Loucy (cell line): ENCODE data around the gene TRAPPC6A.

ENCODE experiments used
- H2AFZ ChIP-seq: fragments of 200-600 bp; sonication (generic); 2 replicates; pipeline ENCODE4 v1.6.0; 2016; ENCODE audit warnings: antibody characterized with exemption, mild to moderate bottlenecking, low read length, moderate library complexity
- H3F3A ChIP-seq: fragments of 200-600 bp; 2 replicates; pipeline ENCODE4 v1.6.0; 2016; ENCODE audit warnings: antibody characterized with exemption, low read depth, mild to moderate bottlenecking
- H3K27me3 ChIP-seq: fragments of 200-600 bp; sonication (generic); 2 replicates; pipeline ENCODE4 v1.6.1; 2014; ENCODE audit warnings: low read length, mild to moderate bottlenecking; ENCODE audit not compliant: insufficient read depth, poor library complexity, severe bottlenecking
- H3K36me3 ChIP-seq: fragments of 200-600 bp; sonication (generic); 2 replicates; pipeline ENCODE4 v1.6.1; 2016; ENCODE audit warnings: low read length; ENCODE audit not compliant: insufficient read depth
- H3K4me1 ChIP-seq: fragments of 200-600 bp; sonication (generic); 2 replicates; pipeline ENCODE4 v1.5.1; 2014; ENCODE audit warnings: low read length, mild to moderate bottlenecking; ENCODE audit not compliant: insufficient read depth, poor library complexity, severe bottlenecking
- H3K4me2 ChIP-seq: fragments of 200-600 bp; sonication (generic); 2 replicates; pipeline ENCODE4 v1.6.0; 2014; ENCODE audit warnings: antibody characterized with exemption, low read length, low read depth, mild to moderate bottlenecking; ENCODE audit not compliant: poor library complexity, severe bottlenecking
- H3K4me3 ChIP-seq: fragments of 200-600 bp; sonication (generic); 2 replicates; pipeline ENCODE4 v1.5.1; 2014; ENCODE audit warnings: low read length, mild to moderate bottlenecking, mixed read lengths; ENCODE audit not compliant: poor library complexity, severe bottlenecking
- H3K79me2 ChIP-seq: fragments of 200-600 bp; sonication (generic); 2 replicates; pipeline ENCODE4 v1.6.1; 2014; ENCODE audit warnings: low read length; ENCODE audit not compliant: insufficient read depth
- H3K9ac ChIP-seq: fragments of 200-600 bp; sonication (generic); 2 replicates; pipeline ENCODE4 v1.6.0; 2014; ENCODE audit warnings: mild to moderate bottlenecking, low read depth, low read length, moderate library complexity; ENCODE audit not compliant: poor library complexity, severe bottlenecking
- H3K9me2 ChIP-seq: fragments of 200-600 bp; sonication (generic); replicated peaks from 2 replicates; pipeline ENCODE4 v1.6.1; 2016; ENCODE audit warnings: low read depth, low read length, mixed read lengths
- H3K9me3 ChIP-seq: fragments of 200-600 bp; sonication (generic); 2 replicates; pipeline ENCODE4 v1.6.1; 2014; ENCODE audit warnings: mild to moderate bottlenecking, antibody characterized with exemption, low read length, low read depth; ENCODE audit not compliant: insufficient read depth
- H4K20me1 ChIP-seq: fragments of 200-600 bp; sonication (generic); 2 replicates; pipeline ENCODE4 v1.6.0; 2014; ENCODE audit warnings: antibody characterized with exemption, low read length, mild to moderate bottlenecking; ENCODE audit not compliant: insufficient read depth, poor library complexity, severe bottlenecking
- CTCF ChIP-seq: fragments of 200-600 bp; sonication (generic); conservative IDR thresholded peaks from 2 replicates; pipeline ENCODE4 v1.5.1; 2014; ENCODE audit warnings: mild to moderate bottlenecking, antibody characterized with exemption, low read length
- EZH2phosphoT487 ChIP-seq: fragments of 200-600 bp; IDR thresholded peaks from 2 replicates; pipeline ENCODE4 v1.6.1; 2018; ENCODE audit warnings: antibody characterized with exemption, mild to moderate bottlenecking, moderate library complexity, borderline replicate concordance

The TRAPPC6A gene

GRCh38 chr19:45140144-45140503 is 37.9 kb downstream of the TRAPPC6A start:
- Histone ChIP-seq H3K9me2 (no peaks in the 10 kb centered on the region), H3K36me3 (peaks cover 36% of the 10 kb centered on the region; the same call in 1 of the 2 replicates), H3K9ac (no peak overlapping the region), H3K4me1 (no peaks in the 10 kb centered on the region), H3K79me2 (peaks cover 5% of the 10 kb centered on the region; the same call in 1 of the 2 replicates), H2AFZ (no peak overlapping the region), H3K4me3 (no peak overlapping the region), H4K20me1 (no peaks in the 10 kb centered on the region), H3F3A (no peaks in the 10 kb centered on the region), H3K9me3 (no peaks in the 10 kb centered on the region), H3K27me3 (no peaks in the 10 kb centered on the region), H3K4me2 (no peak overlapping the region)
- no peak for TF ChIP-seq EZH2phosphoT487
- no peak for TF ChIP-seq CTCF

GRCh38 chr19:45139286-45140143 is 38.5 kb downstream of the TRAPPC6A start:
- H2AFZ ChIP-seq, result no peak overlapping the region
- H3K4me1 ChIP-seq, result no peaks in the 10 kb centered on the region
- H3K9ac ChIP-seq, result no peak overlapping the region
- peaks cover 6% of the 10 kb centered on the region; the same call in 1 of the 2 replicates for H3K79me2 ChIP-seq
- no peaks in the 10 kb centered on the region for H3K27me3 ChIP-seq
- no peak for TF ChIP-seq CTCF
- no peak for TF ChIP-seq EZH2phosphoT487
- H4K20me1 ChIP-seq, result no peaks in the 10 kb centered on the region
- peaks cover 30% of the 10 kb centered on the region; the same call in 1 of the 2 replicates for H3K36me3 ChIP-seq
- no peak overlapping the region for H3K4me2 ChIP-seq
- no peaks in the 10 kb centered on the region for H3F3A ChIP-seq
- H3K9me2 ChIP-seq, result no peaks in the 10 kb centered on the region
- no peak overlapping the region for H3K4me3 ChIP-seq
- no peaks in the 10 kb centered on the region for H3K9me3 ChIP-seq

GRCh38 chr19:45138303-45138751 is 39.7 kb downstream of the TRAPPC6A start:
- no peaks in the 10 kb centered on the region for H3K4me1 ChIP-seq
- H2AFZ ChIP-seq, result no peak overlapping the region
- peaks cover 27% of the 10 kb centered on the region; the same call in 1 of the 2 replicates for H3K36me3 ChIP-seq
- no peaks in the 10 kb centered on the region for H3K9me3 ChIP-seq
- no peak for TF ChIP-seq EZH2phosphoT487
- TF ChIP-seq CTCF, result no peak
- H3K4me2 ChIP-seq, result no peak overlapping the region
- no peak overlapping the region for H3K4me3 ChIP-seq
- H3F3A ChIP-seq, result no peaks in the 10 kb centered on the region
- H3K9me2 ChIP-seq, result no peaks in the 10 kb centered on the region
- H4K20me1 ChIP-seq, result no peaks in the 10 kb centered on the region
- H3K9ac ChIP-seq, result no peak overlapping the region
- H3K27me3 ChIP-seq, result no peaks in the 10 kb centered on the region
- peaks cover 9% of the 10 kb centered on the region; the same call in 1 of the 2 replicates for H3K79me2 ChIP-seq
